LHCN-M2 (cell line): ENCODE results near the gene HRG. TPM values are rescaled to one million over a fixed set of nuclear protein-coding genes. Genes with fewer than 3 reads are reported as not detected.

Experiments used
- DNase-seq: peaks from one replicate; pipeline ENCODE4 v3.0.0-alpha.2; 2012; ENCODE audit warnings: low read depth
- total RNA-seq: library from RNA; depleted of rRNA; stranded (reverse); fragments of >200 nt; gene quantifications from 2 replicates; pipeline ENCODE4 v1.2.3, GENCODE V29; 2014

The HRG gene
- total RNA-seq, 1 experiment from 2014 or later = 0.06 TPM

DNA sequence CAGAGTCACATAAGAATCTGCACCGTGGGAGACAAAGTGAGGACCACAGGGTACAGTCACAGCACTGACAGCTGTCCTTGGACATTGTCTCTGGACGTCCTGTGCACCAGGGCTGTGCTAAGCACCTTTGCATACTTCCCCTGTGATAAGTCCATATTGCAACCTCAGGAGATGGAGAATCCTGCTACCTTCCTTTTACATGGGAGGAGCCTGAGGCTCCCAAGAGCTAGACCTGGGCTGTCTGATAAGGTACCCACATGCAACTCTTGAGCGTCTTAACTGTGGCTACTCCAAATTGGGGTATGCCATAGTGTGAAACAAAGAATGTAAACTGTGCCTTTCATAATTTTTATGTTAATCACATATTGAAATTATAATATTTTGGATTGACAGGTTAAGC is 28.1 kb upstream of the HRG start:
- no peak for DNase-seq

DNA sequence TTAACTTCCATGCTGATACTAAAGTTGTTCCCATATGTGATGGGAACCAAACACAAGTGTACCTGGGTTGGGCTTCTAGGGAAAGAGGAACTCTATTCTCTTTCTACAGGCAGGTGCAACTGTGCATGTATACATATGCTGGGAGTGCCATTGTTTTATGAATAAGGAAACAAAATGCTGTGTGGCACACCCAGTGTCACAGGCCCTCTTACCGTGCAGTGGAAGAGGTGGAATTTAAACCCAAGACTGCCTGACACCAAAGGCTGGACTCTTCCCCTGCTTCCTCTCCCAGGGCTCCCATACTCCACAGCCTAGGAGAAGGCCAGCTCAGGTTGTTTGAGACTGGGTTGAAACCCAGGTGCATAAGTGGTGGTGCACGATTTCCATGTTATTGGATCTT is 27.6 kb upstream of the HRG start:
- no peak for DNase-seq

DNA sequence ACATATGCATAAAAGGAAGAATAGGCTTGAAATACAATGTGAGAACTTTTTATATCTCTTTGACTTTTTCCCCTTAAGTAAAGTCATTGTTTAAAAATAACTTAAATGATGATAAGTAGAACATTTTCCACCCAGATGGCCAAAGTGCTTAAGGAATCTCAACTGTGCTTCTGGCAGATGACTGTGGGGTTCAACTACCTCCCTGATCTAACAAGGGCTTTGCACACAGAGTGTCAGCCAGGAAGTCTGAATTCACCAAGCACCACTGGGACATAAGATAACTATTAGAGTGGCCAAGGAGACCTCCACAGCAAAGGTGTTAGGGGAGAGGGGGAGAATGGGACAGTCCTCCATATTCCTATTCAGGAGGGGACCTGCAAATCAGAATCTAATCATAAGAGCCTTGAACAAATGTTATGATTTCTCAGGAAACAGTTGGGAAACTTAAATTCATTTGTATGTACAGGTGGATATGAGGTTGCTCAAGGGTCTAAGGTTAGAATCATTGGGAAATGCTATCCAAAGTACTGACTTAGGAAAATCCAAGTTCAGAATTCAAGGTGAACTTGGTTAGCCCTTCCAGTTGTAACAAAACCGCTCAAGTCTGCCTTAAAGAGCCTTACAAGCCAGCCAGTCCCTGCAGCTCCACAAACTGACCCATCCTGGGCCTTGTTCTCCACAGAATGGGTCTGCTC is 25.9 kb upstream of the HRG start, which contains the start of gene FETUB:
Gene FETUB (plus strand): TSS at position 622 of the 695 bp plus-strand sequence. CDS start 62 bp downstream, at position 684.
- no peak for DNase-seq

DNA sequence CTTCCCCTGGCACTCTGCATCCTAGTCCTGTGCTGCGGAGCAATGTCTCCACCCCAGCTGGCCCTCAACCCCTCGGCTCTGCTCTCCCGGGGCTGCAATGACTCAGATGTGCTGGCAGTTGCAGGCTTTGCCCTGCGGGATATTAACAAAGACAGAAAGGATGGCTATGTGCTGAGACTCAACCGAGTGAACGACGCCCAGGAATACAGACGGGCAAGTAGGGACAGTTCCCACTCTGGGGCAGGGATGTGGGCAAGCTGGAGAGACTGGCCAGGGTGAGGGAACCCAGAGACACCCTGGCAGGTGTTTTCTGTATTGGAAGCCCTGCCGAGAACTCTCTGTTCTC is 25.4 kb upstream of the HRG start:
- peak; percentile 58 for DNase-seq

DNA sequence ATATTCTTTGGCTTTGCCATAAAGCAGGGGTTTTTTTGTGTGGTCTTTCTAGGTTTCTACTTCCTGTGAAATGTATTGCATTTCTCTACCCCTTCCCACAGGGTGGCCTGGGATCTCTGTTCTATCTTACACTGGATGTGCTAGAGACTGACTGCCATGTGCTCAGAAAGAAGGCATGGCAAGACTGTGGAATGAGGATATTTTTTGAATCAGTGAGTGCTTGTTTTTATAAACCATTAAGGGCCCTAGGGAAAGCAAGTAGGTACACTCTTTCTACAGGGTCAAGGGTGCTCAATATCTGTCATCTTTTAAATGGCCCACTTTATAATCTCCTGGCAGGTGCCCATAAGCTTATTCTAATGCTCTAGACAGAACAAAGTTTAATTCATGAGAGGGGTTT is 24.9 kb upstream of the HRG start:
- DNase-seq = no peak

DNA sequence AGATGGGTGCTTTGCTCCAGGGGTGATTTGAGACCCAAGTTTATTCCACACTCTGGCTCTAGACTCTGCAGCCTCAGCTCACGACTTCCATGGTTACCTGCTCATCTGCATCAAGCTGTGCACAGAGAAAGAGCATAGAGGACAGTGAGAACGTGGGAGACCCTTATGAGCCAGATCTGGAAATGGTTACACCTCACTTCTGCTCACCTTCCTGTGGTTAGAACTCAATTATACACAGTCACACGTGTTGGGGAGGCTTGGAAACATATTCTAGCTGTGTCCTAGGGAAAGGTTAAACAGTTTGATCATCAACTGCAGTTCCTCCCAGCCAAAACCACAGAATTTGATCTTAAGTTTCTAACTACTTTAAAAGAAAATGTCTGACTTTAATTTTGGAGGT is 23.8 kb upstream of the HRG start:
- no peak for DNase-seq

DNA sequence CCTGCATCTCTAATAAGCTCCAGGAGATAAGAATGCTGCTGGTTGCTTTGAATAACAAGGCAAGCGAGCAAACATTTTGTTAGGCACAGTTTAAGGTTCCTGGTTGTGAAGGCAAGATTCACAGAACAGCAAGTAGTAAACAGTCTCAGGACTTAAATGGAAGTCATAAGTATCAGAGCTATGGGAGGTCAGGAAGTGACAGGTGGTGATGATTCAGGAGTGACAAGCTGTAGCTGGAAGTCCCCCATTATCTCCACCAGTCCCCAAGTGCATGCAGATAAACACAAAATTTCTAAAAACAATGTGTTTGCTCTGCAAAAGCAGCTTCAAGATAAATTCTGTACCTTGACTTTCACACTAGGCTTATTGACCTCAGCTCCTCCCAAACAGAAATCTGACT is 22.3 kb upstream of the HRG start:
- DNase-seq = no peak

DNA sequence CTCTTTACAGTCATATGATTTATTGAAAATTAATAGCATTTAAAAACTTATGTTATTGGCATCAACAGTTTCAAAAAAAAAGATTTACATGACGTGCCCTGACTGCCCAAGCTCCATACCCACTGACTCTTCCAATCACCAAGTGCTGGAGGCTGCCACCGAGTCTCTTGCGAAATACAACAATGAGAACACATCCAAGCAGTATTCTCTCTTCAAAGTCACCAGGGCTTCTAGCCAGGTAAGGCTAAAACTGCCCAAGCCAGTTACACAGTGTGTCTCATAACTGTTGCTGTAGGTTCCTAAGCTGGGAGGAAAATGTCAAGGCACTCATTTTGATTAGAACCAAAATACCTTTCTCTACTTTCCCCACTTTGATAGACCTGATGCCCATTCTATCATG is 21.1 kb upstream of the HRG start:
- DNase-seq = no peak

DNA sequence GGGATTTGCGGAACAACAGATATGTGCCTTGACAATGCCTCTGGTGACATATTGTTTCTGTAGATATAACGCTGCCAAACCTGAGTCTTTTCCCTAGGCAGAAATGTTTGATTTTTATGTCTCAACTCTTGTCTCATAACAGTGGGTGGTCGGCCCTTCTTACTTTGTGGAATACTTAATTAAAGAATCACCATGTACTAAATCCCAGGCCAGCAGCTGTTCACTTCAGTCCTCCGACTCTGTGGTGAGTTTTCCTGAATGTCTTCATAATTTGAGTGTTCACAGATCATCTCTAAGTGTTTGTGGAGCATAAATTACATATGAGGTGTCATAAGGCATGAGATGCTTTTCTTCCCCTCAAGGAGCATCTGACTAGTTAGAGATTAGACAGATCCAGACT is 19.7 kb upstream of the HRG start:
- DNase-seq = peak; percentile 15

DNA sequence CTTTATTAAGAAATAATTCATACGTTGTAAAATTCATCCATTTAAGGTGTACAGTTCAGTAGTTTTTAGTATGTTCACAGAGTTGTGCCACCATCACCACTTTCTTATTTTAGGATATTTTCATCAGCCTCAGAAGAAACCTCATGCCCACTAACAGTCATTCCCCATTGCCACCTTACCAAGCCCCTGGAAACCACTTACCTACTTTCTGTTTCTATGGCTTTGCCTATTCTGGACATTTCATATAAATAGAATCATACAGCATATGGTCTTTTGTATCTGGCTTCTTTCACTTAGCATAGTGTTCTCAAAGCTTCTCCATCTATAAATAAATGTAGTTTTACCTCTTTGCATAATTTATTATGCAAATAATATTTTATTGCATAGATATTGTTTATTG is 19.0 kb upstream of the HRG start:
- no peak for DNase-seq

DNA sequence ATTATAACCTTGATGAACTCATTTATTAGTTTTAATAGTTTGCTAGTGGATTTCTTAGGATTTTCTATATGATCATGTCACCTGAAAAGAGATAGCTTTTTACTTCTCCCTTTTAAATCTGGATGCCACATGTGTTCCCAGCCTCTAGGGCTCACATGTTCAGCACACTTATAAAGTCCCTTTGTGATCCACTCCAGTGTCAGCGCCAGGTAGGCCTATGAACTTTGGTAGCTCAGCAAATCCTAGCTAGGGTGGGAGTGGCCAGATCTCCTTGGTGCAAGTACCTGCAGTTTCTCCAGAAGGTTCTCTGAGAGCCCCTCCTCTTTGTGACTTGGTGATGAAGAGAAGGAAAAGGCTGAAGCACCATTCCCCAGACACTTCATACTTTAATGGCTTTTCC is 17.0 kb upstream of the HRG start:
- DNase-seq = no peak

DNA sequence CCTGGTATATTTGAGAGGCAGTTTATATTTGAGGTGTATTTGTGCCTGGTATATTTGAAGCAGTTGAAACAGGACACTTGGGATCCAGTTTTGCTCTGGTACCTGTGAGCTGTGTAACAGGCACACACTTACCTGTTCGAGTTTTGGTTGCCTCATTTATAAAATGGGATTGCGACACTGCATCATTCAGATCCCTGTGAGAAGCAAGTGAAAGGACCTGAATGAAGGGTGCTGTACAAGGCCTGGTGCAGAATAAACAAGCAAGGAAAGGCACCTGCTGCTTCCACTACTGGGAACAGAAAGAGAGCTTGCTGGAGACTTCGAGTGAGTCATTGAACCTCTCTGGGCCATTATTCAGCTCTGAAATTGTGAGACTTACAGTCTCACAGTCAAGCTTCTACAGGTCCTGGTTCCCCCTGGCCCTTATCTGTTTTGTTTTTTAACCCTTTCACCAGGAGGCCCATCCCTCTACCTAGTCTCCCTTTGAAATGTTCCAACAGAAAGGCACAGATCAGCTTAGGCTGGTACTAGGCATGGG is 14.1 kb upstream of the HRG start:
- DNase-seq = no peak

DNA sequence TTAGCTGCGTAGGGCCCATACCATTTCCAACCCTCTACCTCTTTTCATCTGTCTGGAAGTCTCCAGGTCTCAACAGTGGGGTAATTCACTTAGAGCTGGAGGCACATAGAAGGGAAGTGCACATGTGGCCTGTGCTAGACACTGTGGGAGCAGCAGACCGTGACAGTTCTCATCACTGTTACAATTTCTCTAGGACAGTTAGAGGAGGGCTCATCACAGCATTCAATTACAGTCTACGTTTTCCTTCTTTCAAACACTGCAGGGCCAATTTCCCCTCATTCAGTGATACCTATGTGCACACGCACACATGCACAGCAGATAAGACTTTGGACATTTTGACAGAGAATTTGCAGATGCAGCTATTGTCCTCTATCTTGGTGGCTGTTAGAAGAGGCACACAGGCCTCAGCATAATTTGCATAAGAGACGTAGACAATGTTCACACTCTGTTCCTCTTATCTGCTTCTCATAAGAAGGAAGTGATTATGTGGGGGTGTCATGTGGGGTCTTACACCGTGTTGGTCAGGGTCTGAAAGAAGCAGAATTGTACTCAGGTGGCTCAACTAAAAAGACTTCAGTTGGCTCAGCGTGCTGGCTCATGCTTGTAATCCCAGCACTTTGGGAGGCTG is 12.6 kb upstream of the HRG start:
- DNase-seq = no peak

DNA sequence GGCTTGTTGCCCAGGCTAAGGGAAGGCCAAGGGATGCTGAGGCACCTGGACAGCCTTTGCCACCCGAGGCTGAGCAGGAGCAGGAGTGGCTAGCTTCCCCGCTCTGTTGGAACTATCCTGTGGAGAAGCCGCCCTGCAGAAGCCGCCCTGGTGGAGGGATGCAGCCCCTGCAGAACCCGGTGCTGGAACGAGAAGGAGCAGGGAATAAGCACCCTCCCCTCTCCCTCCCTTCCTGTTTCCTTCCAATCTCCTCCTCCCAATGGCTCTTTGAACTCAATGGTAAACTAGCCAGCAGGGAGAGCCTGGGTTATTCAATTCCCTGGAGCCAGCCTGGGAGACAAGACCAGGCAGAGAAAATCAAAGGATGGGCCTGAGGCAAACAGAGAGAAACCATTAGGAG is 11.8 kb upstream of the HRG start:
- no peak for DNase-seq

DNA sequence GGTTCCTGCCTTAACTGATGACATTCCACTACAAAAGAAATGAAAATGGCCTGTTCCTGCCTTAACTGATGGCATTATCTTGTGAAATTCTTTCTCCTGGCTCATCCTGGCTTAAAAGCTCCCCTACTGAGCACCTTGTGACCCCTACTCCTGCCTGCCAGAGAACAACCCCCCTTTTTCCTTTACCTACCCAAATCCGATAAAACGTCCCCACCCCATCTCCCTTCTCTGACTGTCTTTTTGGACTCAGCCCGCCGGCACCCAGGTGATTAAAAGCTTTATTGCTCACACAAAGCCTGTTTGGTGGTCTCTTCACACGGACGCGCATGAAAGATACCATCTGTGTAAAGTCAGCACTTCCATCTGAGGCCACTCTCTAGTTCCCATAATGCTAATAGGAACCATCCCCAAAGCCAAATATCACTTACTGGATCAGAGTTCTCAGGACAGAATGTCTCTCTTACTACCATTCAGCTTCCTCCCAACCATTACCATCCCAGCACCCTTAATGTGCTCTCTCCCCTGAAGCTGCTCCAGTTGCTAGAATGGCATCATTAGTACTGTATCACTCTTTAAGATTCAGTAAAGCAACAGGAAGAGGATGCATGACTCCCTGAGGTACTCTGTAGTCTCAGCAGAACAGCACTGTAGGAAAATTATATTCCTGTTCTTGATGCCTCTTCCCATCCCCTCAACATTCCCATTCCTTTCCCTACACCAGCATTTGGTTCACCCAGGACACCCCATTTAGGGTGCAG is 2.3 kb upstream of the HRG start:
- no peak for DNase-seq

DNA sequence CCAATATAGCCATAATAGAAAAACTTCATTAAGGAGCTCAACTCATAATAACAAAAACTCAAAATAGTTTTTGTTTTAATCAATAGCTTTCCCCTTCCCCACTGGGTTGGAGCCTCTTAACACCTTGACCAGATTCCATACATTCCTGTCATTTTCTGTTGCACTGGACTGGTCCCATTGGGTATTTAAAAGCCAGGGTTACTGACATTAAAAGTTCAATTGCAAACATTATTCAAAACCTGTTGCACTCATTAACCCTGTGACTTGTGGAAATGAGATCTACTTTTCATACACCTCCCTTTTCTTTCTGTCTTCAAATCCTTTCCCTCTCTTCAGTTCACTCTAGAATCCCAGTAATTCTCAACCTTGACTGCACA is 1.7 kb upstream of the HRG start:
- no peak for DNase-seq

DNA sequence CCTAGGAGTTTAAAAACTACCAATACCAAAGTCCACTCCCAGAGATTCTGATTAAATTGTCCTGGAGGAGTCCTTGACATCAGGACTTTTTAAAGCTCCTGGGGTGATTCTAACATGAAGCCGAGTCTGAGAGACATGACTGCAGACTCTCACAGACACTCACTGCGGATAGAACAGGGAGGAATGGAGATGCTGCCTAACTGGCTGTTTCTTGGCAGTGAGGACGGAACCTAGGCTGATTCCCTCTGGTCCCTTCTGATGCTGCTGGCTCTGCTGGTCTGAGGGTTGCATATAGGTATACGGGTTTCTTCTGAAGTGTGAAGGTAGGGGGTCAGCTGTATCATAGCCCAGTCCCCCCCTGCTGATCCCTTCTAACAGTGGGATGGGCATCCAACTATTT is 1.3 kb upstream of the HRG start:
- DNase-seq = no peak

DNA sequence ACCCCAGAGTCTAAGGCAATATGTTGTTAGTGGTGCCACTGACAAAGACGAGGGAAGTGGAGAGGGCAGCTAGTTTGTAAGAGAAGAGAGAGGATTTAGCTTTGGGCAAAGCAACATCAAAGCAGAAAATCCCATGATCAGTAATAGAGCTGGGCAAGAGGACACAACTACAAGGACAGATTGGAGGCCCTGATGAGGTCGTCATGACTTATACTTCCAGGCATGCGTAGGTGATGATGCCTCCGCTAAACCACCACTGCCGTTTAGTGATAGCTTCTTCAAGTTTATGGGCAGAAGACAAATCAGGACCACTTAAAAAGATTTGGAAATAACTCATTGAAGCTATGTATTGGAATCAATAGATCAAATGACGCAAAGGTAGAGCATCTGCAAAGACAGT is 2.6 kb downstream of the HRG start:
- DNase-seq = no peak

DNA sequence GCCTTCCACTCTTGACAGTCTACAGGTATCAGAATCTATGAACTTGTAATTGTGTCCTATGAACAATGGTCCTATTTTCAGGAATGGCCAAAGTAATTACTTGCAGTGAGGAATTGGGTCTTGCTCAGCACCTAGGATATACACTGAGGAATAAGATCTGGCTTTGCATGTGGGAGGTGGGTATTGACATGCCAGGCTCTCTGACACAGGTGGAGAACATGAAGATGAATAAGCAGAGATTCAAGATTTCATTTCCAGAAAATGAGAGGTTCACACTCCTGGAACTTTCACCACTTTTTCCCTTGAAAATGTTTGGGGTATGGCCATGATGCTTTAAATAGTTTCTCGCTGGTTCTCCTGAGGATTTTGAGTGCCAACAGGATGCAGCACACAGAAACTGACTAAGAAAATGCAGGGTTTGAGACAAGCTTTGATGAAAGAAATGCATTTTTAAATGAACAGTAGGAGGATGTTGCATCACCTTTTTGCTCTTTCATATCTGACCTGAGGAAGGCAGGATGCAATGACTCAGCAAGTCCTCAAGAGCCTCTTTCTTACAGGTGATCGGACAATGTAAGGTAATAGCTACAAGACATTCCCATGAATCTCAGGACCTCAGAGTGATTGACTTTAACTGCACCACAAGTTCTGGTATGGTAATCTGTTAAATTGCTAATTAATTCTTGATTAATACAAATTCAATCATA is 3.7 kb downstream of the HRG start:
- DNase-seq = no peak

DNA sequence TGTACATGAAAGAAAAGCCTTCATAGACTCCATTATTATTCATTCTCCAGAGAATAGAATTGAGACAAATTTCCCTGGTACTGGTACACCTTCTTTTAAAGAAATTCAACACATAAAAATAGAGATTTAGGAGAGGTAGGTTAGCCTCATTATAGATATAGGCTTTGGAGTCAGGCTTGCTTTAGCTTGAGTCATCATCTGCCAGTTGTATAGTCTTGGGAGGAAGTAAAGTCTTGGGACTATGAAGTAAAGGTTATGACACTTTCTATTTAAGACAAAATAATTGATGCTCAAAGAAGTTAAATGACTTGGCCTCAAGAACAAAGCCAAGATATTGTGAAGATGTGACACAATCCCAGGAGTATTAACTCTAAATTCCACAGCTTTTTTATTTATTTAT is 4.3 kb downstream of the HRG start:
- DNase-seq = no peak

DNA sequence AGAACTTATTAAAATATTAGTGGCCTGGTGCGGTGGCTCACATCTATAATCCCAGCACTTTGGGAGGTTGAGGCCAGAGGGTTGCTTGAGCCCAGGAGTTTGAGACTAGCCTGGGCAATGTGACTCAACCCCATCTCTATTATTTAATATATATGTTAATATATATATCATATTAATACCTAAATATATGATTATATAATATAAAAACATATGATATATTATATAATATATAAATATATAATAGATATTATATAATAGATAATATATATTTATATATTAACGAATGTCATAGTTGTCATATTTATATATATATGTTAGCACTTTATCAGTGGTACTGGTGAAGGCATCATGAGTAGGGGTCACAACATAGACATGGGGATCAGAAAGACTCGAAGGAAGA is 5.2 kb downstream of the HRG start:
- no peak for DNase-seq

DNA sequence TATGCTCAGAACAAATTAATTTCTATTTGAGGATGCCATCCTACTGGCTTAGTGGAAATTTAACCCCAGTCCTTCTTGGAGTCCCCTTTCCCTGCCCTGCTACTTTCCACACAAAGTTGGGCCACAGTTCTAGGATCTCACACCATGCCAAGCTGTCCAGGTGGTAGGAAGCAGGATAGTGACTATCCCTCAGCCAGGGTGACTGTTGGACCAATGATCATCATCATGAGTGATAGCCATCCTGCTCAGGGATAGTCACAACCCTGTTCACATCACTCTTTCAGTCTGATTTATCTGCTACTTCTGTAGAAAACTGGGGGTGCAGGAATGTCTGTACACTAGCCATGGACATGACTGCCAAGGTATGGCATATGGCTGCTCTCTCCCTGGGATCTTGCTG is 12.8 kb downstream of the HRG start:
- DNase-seq = no peak
